Measurements from ENCODE around the gene FCRL2.

The FCRL2 gene

GRCh38 chr1:157775101-157775870 is 1.6 kb downstream of the FCRL2 start:
- no peak for DNase-seq (ENCODE audit: low read depth)
- TF ChIP-seq, protein P1, sequence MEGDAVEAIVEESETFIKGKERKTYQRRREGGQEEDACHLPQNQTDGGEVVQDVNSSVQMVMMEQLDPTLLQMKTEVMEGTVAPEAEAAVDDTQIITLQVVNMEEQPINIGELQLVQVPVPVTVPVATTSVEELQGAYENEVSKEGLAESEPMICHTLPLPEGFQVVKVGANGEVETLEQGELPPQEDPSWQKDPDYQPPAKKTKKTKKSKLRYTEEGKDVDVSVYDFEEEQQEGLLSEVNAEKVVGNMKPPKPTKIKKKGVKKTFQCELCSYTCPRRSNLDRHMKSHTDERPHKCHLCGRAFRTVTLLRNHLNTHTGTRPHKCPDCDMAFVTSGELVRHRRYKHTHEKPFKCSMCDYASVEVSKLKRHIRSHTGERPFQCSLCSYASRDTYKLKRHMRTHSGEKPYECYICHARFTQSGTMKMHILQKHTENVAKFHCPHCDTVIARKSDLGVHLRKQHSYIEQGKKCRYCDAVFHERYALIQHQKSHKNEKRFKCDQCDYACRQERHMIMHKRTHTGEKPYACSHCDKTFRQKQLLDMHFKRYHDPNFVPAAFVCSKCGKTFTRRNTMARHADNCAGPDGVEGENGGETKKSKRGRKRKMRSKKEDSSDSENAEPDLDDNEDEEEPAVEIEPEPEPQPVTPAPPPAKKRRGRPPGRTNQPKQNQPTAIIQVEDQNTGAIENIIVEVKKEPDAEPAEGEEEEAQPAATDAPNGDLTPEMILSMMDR (conservative IDR thresholded peaks at IDR 0.05; ENCODE audit: control insufficient read depth, insufficient read depth, low read depth, low read length) = no peak
- H3K4me3 ChIP-seq (ENCODE audit: control insufficient read depth, low read depth, low read length) = no peak overlapping the region

DNA sequence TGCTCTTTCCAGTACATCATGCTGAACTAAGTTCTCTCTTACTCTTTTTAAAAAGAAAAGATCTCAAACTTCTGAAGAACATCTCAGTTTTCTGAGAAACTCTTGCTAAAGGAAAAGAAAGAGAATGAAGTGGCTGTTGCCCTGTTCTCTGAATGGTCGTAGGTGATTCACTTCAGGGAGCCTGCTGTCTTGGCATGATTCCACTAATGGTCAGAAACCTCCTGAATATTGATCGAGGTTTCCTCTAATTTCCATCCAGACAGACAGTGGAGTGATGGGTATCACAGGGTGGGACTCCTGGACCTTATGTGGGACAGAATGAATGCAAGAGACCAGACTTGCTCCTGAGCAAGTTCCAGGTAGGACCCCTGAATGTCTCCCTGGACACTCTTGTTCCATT is 2.5 kb downstream of the FCRL2 start:
- TF ChIP-seq, protein P1 (conservative IDR thresholded peaks at IDR 0.05; ENCODE audit: control insufficient read depth, insufficient read depth, low read depth, low read length) = no peak
- DNase-seq (ENCODE audit: low read depth) = no peak
- no peak overlapping the region for H3K4me3 ChIP-seq (ENCODE audit: control insufficient read depth, low read depth, low read length)

GRCh38 chr1:157773493-157774350 is 3.2 kb downstream of the FCRL2 start:
- TF ChIP-seq, protein P1 (conservative IDR thresholded peaks at IDR 0.05; ENCODE audit: control insufficient read depth, insufficient read depth, low read depth, low read length) = no peak
- H3K4me3 ChIP-seq (ENCODE audit: control insufficient read depth, low read depth, low read length) = no peak overlapping the region
- DNase-seq (ENCODE audit: low read depth) = no peak

- DNase-seq (ENCODE audit: low read depth) = no peak
- H3K4me3 ChIP-seq (ENCODE audit: control insufficient read depth, low read depth, low read length) = no peak overlapping the region
- TF ChIP-seq, protein P1 (conservative IDR thresholded peaks at IDR 0.05; ENCODE audit: control insufficient read depth, insufficient read depth, low read depth, low read length) = no peak
Measured at GRCh38 chr1:157771661-157772425, 5.1 kb downstream of the FCRL2 start.

DNA sequence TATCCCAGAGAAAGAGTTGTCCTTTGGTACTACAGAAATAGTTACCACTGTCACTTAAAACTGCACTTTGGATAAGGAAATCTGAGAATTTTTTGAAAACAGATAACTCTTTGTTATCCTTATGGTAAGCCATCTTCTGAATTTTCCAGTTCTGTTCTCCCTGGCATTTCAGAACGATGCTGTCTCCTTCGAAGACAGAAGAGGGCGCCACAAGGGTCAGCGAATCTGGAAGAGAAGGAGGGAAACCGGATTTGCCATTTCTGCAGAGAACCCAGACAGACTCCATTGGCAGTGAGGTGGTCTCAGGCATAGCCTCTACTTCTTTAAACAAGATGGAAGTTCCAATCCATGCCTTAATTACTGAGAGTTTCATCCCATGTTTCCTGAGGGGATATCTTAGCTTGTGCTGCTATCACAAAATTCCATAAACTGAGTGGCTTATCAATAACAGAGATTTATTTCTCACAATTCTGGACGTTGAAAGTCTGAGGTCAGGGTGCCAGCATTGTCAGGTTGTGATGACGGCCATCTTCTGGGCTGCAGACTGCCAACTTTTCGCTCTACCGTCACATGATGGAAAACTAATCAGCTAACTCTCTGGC is 6.4 kb downstream of the FCRL2 start:
- TF ChIP-seq, protein P1 (conservative IDR thresholded peaks at IDR 0.05; ENCODE audit: control insufficient read depth, insufficient read depth, low read depth, low read length) = peak; percentile 18
- DNase-seq (ENCODE audit: low read depth) = peak; percentile 2
- H3K4me3 ChIP-seq (ENCODE audit: control insufficient read depth, low read depth, low read length) = no peak overlapping the region

- no peak for DNase-seq (ENCODE audit: low read depth)
- no peak overlapping the region for H3K4me3 ChIP-seq (ENCODE audit: control insufficient read depth, low read depth, low read length)
- TF ChIP-seq, protein P1 (conservative IDR thresholded peaks at IDR 0.05; ENCODE audit: control insufficient read depth, insufficient read depth, low read depth, low read length) = no peak
Measured at GRCh38 chr1:157766792-157767191, 10.1 kb downstream of the FCRL2 start.
